Hepatocyte (in vitro differentiated cells): Measurements from ENCODE around the gene CNOT6.

Experiments
- CTCF ChIP-seq: fragments of 200-600 bp; sonication (generic); IDR thresholded peaks from 2 replicates; pipeline ENCODE4 v1.5.1; 2016; ENCODE audit warnings: antibody characterized with exemption, mild to moderate bottlenecking; ENCODE audit not compliant: poor library complexity
- EZH2 ChIP-seq: fragments of 200-600 bp; sonication (generic); IDR thresholded peaks from 2 replicates; pipeline ENCODE4 v1.6.1; 2016; ENCODE audit warnings: antibody characterized with exemption, mild to moderate bottlenecking, borderline replicate concordance

GRCh38 chr5:180454752-180455151 lies 39.4 kb upstream of the CNOT6 start:
- TF ChIP-seq CTCF (no peak), EZH2 (no peak)
